GM12878 (cell line): ENCODE data around the gene NSMCE1. TPM values are rescaled to one million over a fixed set of nuclear protein-coding genes. Genes with fewer than 3 reads are reported as not detected.

Experiments
- ATAC-seq: fragments of 200-7000 bp; cut with Tn5 transposase; 3 replicates; pipeline ENCODE4 v1.9.1; 2020; ENCODE audit warnings: mild to moderate bottlenecking, moderate library complexity
- BruUV-seq: library from RNA; stranded (reverse); fragments of 400-500 nt; replicated peaks from 2 replicates; lab custom pipeline; 2021; lab: Mats Ljungman, UMichigan
- CTCF ChIA-PET: fragments of 300-600 bp; sonication (Branson Sonifier 250); formaldehyde crosslinking; extraction: SDS; loops from one replicate; lab custom pipeline; 2021; ENCODE audit warnings: inconsistent platforms; lab: Yijun Ruan, JAX
- POLR2A ChIA-PET: fragments of 350-600 bp; formaldehyde crosslinking; extraction: SDS; loops from one replicate; lab custom pipeline; 2021; ENCODE audit warnings: inconsistent platforms; lab: Charles Lee
- RAD21 ChIA-PET: fragments of 300-600 bp; sonication (Branson Sonifier 250); formaldehyde crosslinking; loops from one replicate; lab custom pipeline; 2023; ENCODE audit warnings: antibody characterized with exemption; ENCODE audit not compliant: unreplicated experiment; lab: Charles Lee
- SMC1A ChIA-PET: fragments of 300-600 bp; sonication (Branson Sonifier 250); formaldehyde crosslinking; loops from one replicate; lab custom pipeline; 2023; ENCODE audit not compliant: unreplicated experiment, uncharacterized antibody; lab: Charles Lee
- DNase-seq: peaks from one replicate; pipeline ENCODE4 v3.0.0-alpha.2; 2011; ENCODE audit warnings: low read depth, low spot score
- FAIRE-seq: peaks from 3 replicates; lab custom pipeline; 2011; peaks lifted over from hg19 to GRCh38; lab: Jason Lieb, UNC
- H2AFZ ChIP-seq: 2 replicates; pipeline ENCODE4 v1.6.0; 2011; ENCODE audit warnings: low read depth, low read length, control low read depth; ENCODE audit not compliant: control insufficient read depth
- H3K27ac ChIP-seq: 2 replicates; pipeline ENCODE4 v1.5.1; 2011; ENCODE audit warnings: control low read depth; ENCODE audit not compliant: control insufficient read depth, insufficient read depth
- H3K27me3 ChIP-seq, 2 experiments: replicated peaks in 1 of 2; 2 replicates each; pipeline versions ENCODE4 v1.6.0 to v1.6.1; 2011; ENCODE audit warnings: low read length in 1 of 2; ENCODE audit not compliant: control insufficient read depth in 2 of 2, insufficient read depth in 2 of 2
- H3K36me3 ChIP-seq, 2 experiments: 2 replicates each; pipeline ENCODE4 v1.5.1; 2011; ENCODE audit warnings: low read length in 1 of 2; ENCODE audit not compliant: control insufficient read depth in 2 of 2, insufficient read depth in 2 of 2
- H3K4me1 ChIP-seq: 2 replicates; pipeline ENCODE4 v1.6.1; 2011; ENCODE audit warnings: mild to moderate bottlenecking, low read length, moderate library complexity, mixed read lengths; ENCODE audit not compliant: control insufficient read depth, insufficient read depth
- H3K4me2 ChIP-seq: 2 replicates; pipeline ENCODE4 v1.6.0; 2011; ENCODE audit warnings: control low read depth; ENCODE audit not compliant: control insufficient read depth, insufficient read depth
- H3K4me3 ChIP-seq: fragments of 200-600 bp; sonication (generic); 2 replicates; pipeline ENCODE4 v1.5.1; 2016
- H3K79me2 ChIP-seq: 2 replicates; pipeline ENCODE4 v1.6.0; 2011; ENCODE audit warnings: low read length; ENCODE audit not compliant: control insufficient read depth, insufficient read depth
- H3K9ac ChIP-seq: 2 replicates; pipeline ENCODE4 v1.8.0; 2011; ENCODE audit warnings: low read length, control low read depth, mixed read lengths; ENCODE audit not compliant: control insufficient read depth, insufficient read depth
- H3K9me3 ChIP-seq: replicated peaks from 3 replicates; pipeline ENCODE4 v1.5.1; 2011; ENCODE audit warnings: mild to moderate bottlenecking, low read length; ENCODE audit not compliant: control insufficient read depth, insufficient read depth
- H4K20me1 ChIP-seq: 2 replicates; pipeline ENCODE4 v1.6.0; 2011; ENCODE audit not compliant: control insufficient read depth, insufficient read depth
- BCL3 ChIP-seq: IDR thresholded peaks from 2 replicates; pipeline ENCODE4 v1.6.1; 2011; ENCODE audit warnings: borderline replicate concordance, low read depth, mild to moderate bottlenecking, moderate library complexity, low read length; ENCODE audit not compliant: insufficient read depth, poor library complexity, severe bottlenecking
- CBX3 ChIP-seq: fragments of 200-600 bp; sonication (generic); IDR thresholded peaks from 2 replicates; pipeline ENCODE4 v1.6.1; 2016; ENCODE audit warnings: low read depth, borderline replicate concordance
- CHD1 ChIP-seq: IDR thresholded peaks from 2 replicates; pipeline ENCODE4 v1.6.1; 2012; ENCODE audit warnings: low read depth, low read length, improper control_type of control experiment
- HDGF ChIP-seq: fragments of 450-650 bp; IDR thresholded peaks from 2 replicates; pipeline ENCODE4 v1.6.1; 2016; ENCODE audit warnings: antibody characterized with exemption
- MLLT1 ChIP-seq: fragments of 450-650 bp; IDR thresholded peaks from 2 replicates; pipeline ENCODE4 v1.6.1; 2016; ENCODE audit warnings: mild to moderate bottlenecking
- RAD51 ChIP-seq: fragments of 450-650 bp; IDR thresholded peaks from 2 replicates; pipeline ENCODE4 v1.6.1; 2016; ENCODE audit warnings: moderate library complexity, mild to moderate bottlenecking, inconsistent platforms
- RELB ChIP-seq: fragments of 450-650 bp; IDR thresholded peaks from 2 replicates; pipeline ENCODE4 v1.6.1; 2017; ENCODE audit warnings: low read depth, mild to moderate bottlenecking, moderate library complexity
- REST ChIP-seq: IDR thresholded peaks from 2 replicates; pipeline ENCODE4 v1.6.1; 2012; ENCODE audit warnings: mild to moderate bottlenecking, low read depth, low read length
- TBL1XR1 ChIP-seq: IDR thresholded peaks from 2 replicates; pipeline ENCODE4 v1.6.1; 2012; ENCODE audit warnings: low read depth, low read length, improper control_type of control experiment
- USF2 ChIP-seq: IDR thresholded peaks from 2 replicates; pipeline ENCODE4 v1.6.1; 2011; ENCODE audit warnings: low read depth, low read length, improper control_type of control experiment, borderline replicate concordance
- WGBS: methylation state at CpG from one replicate; pipeline ENCODE4 v1.1.6; 2016; ENCODE audit warnings: low lambda C conversion rate; ENCODE audit not compliant: insufficient replicate concordance, insufficient coverage; ENCODE audit errors: missing lambda C conversion rate; 5-methylcytosine and 5-hydroxymethylcytosine counted together
- in situ Hi-C: fragments of 300-500 bp; cut with MboI; formaldehyde crosslinking; loops from 9 replicates; pipeline ENCODE4 v1.14.3; 2018; ENCODE audit warnings: mixed read lengths
- intact Hi-C: fragments of 100-400 bp; cut with micrococcal nuclease; formaldehyde crosslinking; loops from one replicate; pipeline ENCODE4 v1.14.2; 2022; ENCODE audit not compliant: unreplicated experiment
- polyA plus RNA-seq, 11 experiments: library from polyadenylated mRNA; depleted of rRNA in 4 of 11; unstranded in 6 of 11; stranded (reverse) in 5 of 11; fragments of >200 nt; fragmentation: Nextera tagmentation in 4 of 11; fragmentation: Illumina TruSeq in 1 of 11; extraction: Ambion mirVana in 4 of 11; extraction: Trizol in 1 of 11; gene quantifications; 1 replicate in 1 of 11; 2 replicates in 10 of 11; pipeline versions ENCODE4 v1.2.1 to v1.2.3, GENCODE V29; 2011 to 2016; ENCODE audit warnings: inconsistent platforms in 2 of 11, missing spikeins in 2 of 11, low read depth in 1 of 11
- total RNA-seq, 4 experiments: library from RNA; depleted of rRNA in 3 of 4; stranded (reverse); fragments of >200 nt in 3 of 4; fragmentation: Illumina TruSeq in 1 of 4; extraction: Trizol in 1 of 4; gene quantifications; 2 replicates each; pipeline versions ENCODE4 v1.2.1 to v1.2.3, GENCODE V29; 2013 to 2021

Gene NSMCE1
- total and polyA plus RNA-seq, 10 of the 15 experiments (the other 5 are each of a cell fraction or from before 2014, with no cell fraction given) = 54.0 to 214 (median 71.4) TPM

GRCh38 chr16:27259710-27260109 is 8.9 kb downstream of the NSMCE1 start (continued):
- no peak for TF ChIP-seq USF2

GRCh38 chr16:27258241-27258734 is 10.3 kb downstream of the NSMCE1 start:
- Histone ChIP-seq H4K20me1 (no peaks in the 10 kb centered on the region), H3K4me2 (no peak overlapping the region), H3K9me3 (no peaks in the 10 kb centered on the region), H3K4me1 (peaks cover 22% of the 10 kb centered on the region), H3K27me3 (no peaks in the 10 kb centered on the region), H3K79me2 (peaks cover 2% of the 10 kb centered on the region), H3K9ac (no peak overlapping the region), H3K36me3 (peaks cover 0 to 8% of the 10 kb centered on the region in 2 experiments; a peak in 2 of 4 replicates), H3K4me3 (no peak overlapping the region), H2AFZ (no peak overlapping the region), H3K27ac (no peak overlapping the region)
- WGBS = 98% methylated on average over 3 of the region's 3 CpGs
- in situ Hi-C loops = no loop called here
- RAD21 ChIA-PET = interaction anchor here (1.1 to 1.9 kb wide), 3 partner anchors 16 to 26 kb away, joined by 3 to 4 read pairs (median 3); no protein-coding TSS in a partner anchor
- SMC1A ChIA-PET = interaction anchor here (1.1 to 2.3 kb wide), 5 partner anchors 10 to 23 kb away, joined by 4 to 9 read pairs (median 6); partner anchors contain the start of gene NSMCE1
- FAIRE-seq = no peak
- intact Hi-C loops = no loop called here
- no peak for DNase-seq
- CTCF ChIA-PET = interaction anchor here (0.6 to 2.1 kb wide), 3 partner anchors 23 to 109 kb away, joined by 3 to 9 read pairs (median 6); no protein-coding TSS in a partner anchor
- BruUV-seq = no TSS peak
- POLR2A ChIA-PET = interaction anchor here (0.7 to 1.3 kb wide), 3 partner anchors 13 to 142 kb away, joined by 3 read pairs; no protein-coding TSS in a partner anchor
- ATAC-seq = peak; percentile 9; the same call in 1 of the 3 replicates
- TF ChIP-seq REST = no peak
- no peak for TF ChIP-seq BCL3
- TF ChIP-seq RELB = no peak
- no peak for TF ChIP-seq MLLT1
- no peak for TF ChIP-seq HDGF
- TF ChIP-seq TBL1XR1 = no peak
- no peak for TF ChIP-seq CBX3
- TF ChIP-seq CHD1 = no peak
- TF ChIP-seq RAD51 = no peak
